ENCODE results near the gene COA3.

COA3 gene

DNA sequence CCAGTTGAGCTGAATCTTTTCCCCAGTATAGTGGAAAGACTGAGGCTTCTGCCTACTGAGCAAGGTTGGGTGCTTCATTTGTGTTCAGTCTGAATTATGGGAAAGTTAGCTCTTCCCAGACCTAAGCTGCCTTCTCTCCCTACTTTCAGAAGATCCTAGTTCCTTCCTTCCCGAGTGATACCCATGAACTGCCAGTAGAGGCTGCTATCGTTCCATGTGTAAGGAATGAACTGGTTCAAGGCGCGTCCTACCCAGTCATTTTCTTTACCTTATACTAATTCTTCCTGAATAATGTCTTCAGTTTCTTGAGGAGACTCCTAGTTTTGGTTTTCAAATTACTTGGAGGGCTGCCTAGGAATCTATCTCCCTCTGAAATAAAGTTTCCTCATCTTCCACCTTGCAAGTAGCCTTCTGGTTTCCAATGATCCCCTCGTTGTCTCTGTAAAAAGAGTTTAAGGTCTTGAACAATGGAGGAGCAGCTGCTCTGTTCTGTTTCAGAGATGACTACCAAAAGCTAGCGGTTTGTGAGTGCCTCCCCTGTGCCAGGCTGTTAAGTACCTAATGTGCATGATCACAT, 44.9 kb upstream of the COA3 start:
- FAIRE-seq = peak; percentile 69

DNA sequence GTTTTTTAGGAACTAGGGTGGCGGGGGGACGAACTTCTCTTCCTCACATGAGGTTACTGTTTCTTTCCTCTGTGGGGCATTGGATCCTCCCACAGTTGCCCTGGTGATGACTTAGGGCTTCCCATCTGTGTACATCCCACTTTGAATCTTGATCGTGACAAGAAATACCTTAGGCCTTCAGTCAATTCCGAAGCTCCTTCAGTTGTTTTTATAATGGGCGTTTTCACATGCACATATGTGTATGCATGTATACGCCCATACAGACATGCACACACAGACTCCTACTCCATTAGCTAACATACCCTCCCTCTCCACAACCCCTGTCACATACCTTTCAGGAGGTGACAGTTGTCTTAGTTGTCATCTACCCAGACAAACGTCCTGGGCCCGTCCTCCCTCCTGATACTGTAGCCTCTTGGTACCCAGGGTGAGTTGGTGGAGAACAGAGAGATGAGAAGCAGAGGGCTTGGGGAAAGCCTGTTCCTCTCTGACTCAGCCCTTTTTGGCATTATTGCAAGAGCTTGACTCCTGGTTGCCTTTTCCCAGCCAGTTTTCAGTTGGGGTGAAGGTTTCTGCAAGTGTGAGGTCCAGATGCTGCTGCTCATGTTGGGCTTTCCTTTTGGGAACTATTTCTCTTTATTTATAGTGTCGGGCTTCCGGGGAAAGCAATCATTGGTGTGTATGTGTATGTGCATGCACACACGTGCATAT, 43.6 kb upstream of the COA3 start:
- no peak for DNase-seq (ENCODE audit: insufficient read length, low spot score)
- peak; percentile 23 for FAIRE-seq
- TF ChIP-seq TAF1 (IDR thresholded peaks at IDR 0.05; ENCODE audit: low read depth, low read length) (no peak), SPI1 (IDR thresholded peaks at IDR 0.05; ENCODE audit: low read depth, low read length) (no peak), POLR2AphosphoS5 (IDR thresholded peaks at IDR 0.05; ENCODE audit: low read depth, low read length) (no peak), PAX5 (IDR thresholded peaks at IDR 0.05; ENCODE audit: insufficient read depth, low read length, severe bottlenecking) (no peak)

More for the DNA sequence above, 44.9 kb upstream of the COA3 start:
- TF ChIP-seq POU2F2 (IDR thresholded peaks at IDR 0.05; ENCODE audit: low read depth, low read length) (no peak), POLR2AphosphoS5 (IDR thresholded peaks at IDR 0.05; ENCODE audit: low read depth, low read length) (no peak; the same call in 1 of the 2 replicates), PAX5 (IDR thresholded peaks at IDR 0.05; ENCODE audit: insufficient read depth, low read length, severe bottlenecking) (no peak), POLR2A (IDR thresholded peaks at IDR 0.05; ENCODE audit: low read depth, low read length) (no peak), TAF1 (IDR thresholded peaks at IDR 0.05; ENCODE audit: low read depth, low read length) (no peak), SPI1 (IDR thresholded peaks at IDR 0.05; ENCODE audit: low read depth, low read length) (0 out of 2 replicates have a peak, but pooled peaks have one; percentile 16)
- no peak for DNase-seq (ENCODE audit: insufficient read length, low spot score)

DNA sequence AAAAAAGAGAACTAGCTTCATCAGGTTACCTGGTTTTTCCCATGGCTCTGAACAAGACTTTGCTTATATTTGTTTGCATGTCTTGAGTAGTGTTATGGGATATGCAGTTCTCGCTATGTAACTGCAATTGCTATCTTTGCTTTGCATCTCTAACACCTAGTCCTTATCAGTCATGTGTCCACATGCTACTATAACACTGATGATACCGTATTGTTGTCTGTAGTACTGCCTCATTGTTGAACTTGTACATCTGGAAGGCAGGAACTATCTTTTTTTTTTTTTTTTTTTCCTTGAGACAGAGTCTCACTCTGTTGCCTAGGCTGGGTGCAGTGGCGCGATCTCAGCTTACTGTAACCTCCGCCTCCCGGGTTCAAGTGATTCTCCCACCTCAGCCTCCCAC, 37.2 kb upstream of the COA3 start:
- FAIRE-seq (no peak), DNase-seq (ENCODE audit: insufficient read length, low spot score) (no peak)
- TF ChIP-seq SPI1 (IDR thresholded peaks at IDR 0.05; ENCODE audit: low read depth, low read length) (no peak), POLR2A (IDR thresholded peaks at IDR 0.05; ENCODE audit: low read depth, low read length) (no peak), POU2F2 (IDR thresholded peaks at IDR 0.05; ENCODE audit: low read depth, low read length) (no peak)

DNA sequence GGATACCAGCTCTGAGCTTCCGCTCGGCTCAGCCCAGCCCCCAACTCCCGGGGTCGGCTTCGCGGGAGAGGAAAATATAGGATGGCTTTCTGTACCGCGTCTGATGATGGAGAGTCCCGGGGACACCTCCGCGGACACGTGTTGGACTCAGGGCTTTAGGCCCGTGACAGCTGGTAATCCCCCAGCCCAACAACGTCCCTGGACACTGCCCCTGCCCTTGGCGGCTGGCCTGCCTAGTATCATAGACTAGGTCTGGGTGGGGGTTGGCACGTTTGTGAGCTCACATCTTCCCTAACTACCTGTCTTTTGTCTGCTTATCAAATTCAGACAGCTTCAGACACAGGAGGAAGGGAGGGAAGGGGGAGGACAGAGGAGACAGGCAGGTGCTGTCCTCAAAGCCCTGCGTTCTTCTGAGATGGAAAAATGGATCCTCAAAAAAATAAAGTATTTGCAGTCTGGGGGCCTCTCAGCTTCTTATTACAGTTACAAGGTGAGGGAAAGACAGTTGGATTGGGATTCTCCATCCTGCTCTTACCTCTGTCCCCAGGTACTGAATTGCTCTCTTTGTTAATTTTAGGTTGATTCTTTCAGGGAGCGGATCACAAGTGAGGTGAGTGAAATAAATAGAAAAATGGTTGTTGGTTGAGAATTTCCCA, 35.4 kb upstream of the COA3 start:
- TF ChIP-seq SPI1 (IDR thresholded peaks at IDR 0.05; ENCODE audit: low read depth, low read length) (no peak), POLR2AphosphoS5 (IDR thresholded peaks at IDR 0.05; ENCODE audit: low read depth, low read length) (no peak), PAX5 (IDR thresholded peaks at IDR 0.05; ENCODE audit: insufficient read depth, low read length, severe bottlenecking) (no peak), TAF1 (IDR thresholded peaks at IDR 0.05; ENCODE audit: low read depth, low read length) (no peak), POU2F2 (IDR thresholded peaks at IDR 0.05; ENCODE audit: low read depth, low read length) (no peak), POLR2A (IDR thresholded peaks at IDR 0.05; ENCODE audit: low read depth, low read length) (no peak)
- FAIRE-seq = peak; percentile 26
- DNase-seq (ENCODE audit: insufficient read length, low spot score) = no peak

DNA sequence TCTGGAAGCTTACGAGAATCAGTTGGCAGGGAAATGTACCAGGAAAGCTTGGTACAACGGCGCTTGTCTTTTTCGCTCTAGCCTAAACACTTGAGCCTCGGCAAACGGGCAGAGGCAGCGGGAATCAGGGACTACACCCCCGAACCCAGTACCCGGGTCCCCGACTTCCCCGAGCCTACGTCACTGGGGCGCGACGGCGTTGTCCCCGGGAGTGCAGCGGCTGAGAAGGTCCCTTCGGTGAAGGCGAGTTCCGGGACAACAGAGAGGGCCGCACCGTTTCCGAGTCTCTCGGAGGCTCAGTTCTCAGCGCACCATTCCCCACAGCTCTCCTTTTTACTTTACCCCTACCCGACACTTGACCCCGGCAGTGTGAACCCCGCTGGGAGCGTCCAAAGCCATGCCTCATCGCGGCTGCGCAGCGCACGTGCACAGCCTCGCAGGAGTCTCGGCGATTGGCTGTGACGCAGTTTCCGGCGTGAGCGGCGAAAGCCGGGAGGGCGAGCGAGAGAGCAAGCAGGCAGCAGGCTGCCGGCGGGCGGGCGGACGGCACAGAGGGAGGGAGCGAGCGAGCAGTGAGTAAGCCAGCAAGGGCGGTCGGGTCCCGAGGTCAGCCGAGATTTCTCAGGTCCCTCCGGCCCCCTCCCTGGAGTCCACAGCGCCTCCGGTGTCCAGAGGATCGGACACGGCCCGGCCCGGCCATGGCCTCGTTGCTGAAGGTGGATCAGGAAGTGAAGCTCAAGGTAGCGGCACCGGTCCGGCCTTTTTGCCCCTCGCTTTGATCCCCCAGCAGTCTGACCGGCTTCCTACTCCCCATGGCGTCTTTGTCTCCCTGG, 34.6 kb upstream of the COA3 start, which contains the start of gene PSME3:
PSME3 (plus strand) TSS at position 464 of the 833 bp plus-strand sequence; CDS start at position 699, 235 bp downstream.
- peak; percentile 84 for TF ChIP-seq POLR2AphosphoS5 (IDR thresholded peaks at IDR 0.05; ENCODE audit: low read depth, low read length)
- peak; percentile 80 for TF ChIP-seq TAF1 (IDR thresholded peaks at IDR 0.05; ENCODE audit: low read depth, low read length)
- no peak for TF ChIP-seq SPI1 (IDR thresholded peaks at IDR 0.05; ENCODE audit: low read depth, low read length)
- TF ChIP-seq POLR2A (IDR thresholded peaks at IDR 0.05; ENCODE audit: low read depth, low read length) = peak; percentile 95
- FAIRE-seq = peak; percentile 98
- peak; percentile 93 for DNase-seq (ENCODE audit: insufficient read length, low spot score)

DNA sequence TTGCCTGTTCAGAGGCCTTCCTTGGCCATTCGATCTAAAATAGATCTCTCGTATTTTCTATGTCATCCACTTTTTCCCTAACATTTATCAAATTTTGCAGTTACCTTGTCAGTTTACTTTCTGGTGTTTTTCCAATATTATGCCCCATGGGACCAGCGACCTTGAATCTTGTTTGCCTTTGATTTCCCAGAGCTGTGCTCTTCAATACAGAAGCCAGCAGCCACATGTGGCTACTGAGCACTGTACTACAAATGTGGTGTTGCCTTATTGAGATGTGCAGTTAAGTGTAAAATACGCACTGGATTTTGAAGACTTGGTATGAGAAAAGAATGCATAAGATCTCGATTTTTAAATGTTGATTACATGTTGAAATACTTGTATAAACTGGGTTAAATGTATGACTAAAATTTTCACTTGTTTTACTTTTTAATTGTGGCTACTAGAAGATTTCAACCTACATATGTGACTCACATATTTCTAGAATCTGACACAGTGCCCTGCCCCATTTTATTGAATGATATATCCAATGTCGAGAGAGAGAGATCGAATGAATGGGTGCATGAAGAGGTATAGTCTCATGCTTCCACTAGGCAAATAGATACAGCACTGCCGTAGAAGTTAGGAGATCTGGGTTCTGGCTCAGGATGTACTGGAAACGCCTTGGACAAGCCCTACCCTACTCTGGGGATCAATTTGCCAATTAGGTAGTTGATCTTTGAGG, 33.9 kb upstream of the COA3 start:
- TF ChIP-seq PAX5 (IDR thresholded peaks at IDR 0.05; ENCODE audit: insufficient read depth, low read length, severe bottlenecking) (no peak), POLR2A (IDR thresholded peaks at IDR 0.05; ENCODE audit: low read depth, low read length) (no peak), TAF1 (IDR thresholded peaks at IDR 0.05; ENCODE audit: low read depth, low read length) (no peak), POLR2AphosphoS5 (IDR thresholded peaks at IDR 0.05; ENCODE audit: low read depth, low read length) (no peak), POU2F2 (IDR thresholded peaks at IDR 0.05; ENCODE audit: low read depth, low read length) (no peak), SPI1 (IDR thresholded peaks at IDR 0.05; ENCODE audit: low read depth, low read length) (no peak)
- DNase-seq (ENCODE audit: insufficient read length, low spot score) (no peak), FAIRE-seq (peak; percentile 33)

DNA sequence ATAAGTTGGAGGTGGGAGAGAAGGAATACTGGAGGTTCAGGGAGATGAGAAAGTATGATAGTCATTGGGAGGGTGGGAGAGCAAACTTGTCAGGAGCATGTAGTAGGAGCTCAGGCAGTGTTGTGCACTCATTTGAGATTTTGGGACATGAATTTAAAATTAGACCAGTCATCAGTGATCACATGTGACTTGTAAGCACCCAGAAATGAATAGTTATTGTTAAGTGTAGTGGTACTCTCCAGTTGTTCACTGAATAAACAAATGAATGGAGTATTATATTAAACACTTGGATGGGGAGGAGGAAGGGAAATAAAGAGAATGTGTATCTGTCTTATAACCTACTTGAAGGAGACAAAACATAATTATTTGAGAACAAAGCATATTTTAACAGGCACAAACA, 32.5 kb upstream of the COA3 start:
- FAIRE-seq (no peak), DNase-seq (ENCODE audit: insufficient read length, low spot score) (no peak)
- TF ChIP-seq POLR2AphosphoS5 (IDR thresholded peaks at IDR 0.05; ENCODE audit: low read depth, low read length) (no peak), PAX5 (IDR thresholded peaks at IDR 0.05; ENCODE audit: insufficient read depth, low read length, severe bottlenecking) (no peak), POLR2A (IDR thresholded peaks at IDR 0.05; ENCODE audit: low read depth, low read length) (no peak), SPI1 (IDR thresholded peaks at IDR 0.05; ENCODE audit: low read depth, low read length) (no peak), TAF1 (IDR thresholded peaks at IDR 0.05; ENCODE audit: low read depth, low read length) (no peak), POU2F2 (IDR thresholded peaks at IDR 0.05; ENCODE audit: low read depth, low read length) (no peak)

DNA sequence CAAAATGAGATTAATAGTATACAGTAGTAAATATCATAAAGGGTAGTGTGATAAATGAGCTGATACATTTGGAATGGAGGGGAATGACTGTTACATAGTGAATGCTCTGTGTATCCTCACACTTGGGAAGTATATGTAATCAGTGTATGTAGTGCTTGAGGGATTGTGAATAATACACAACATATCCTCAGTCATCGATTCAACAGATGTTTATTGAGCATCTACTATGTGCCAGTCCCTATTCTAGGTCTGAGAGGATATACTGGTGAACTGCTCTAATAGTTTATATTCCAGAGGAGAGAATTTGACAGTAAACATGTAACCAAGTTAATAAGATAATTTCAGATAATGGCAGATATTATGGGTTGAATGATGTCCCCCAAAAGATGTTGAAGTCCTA, 29.0 kb upstream of the COA3 start:
- TF ChIP-seq SPI1 (IDR thresholded peaks at IDR 0.05; ENCODE audit: low read depth, low read length) (no peak), PAX5 (IDR thresholded peaks at IDR 0.05; ENCODE audit: insufficient read depth, low read length, severe bottlenecking) (no peak), POLR2A (IDR thresholded peaks at IDR 0.05; ENCODE audit: low read depth, low read length) (no peak), POLR2AphosphoS5 (IDR thresholded peaks at IDR 0.05; ENCODE audit: low read depth, low read length) (no peak), TAF1 (IDR thresholded peaks at IDR 0.05; ENCODE audit: low read depth, low read length) (no peak), POU2F2 (IDR thresholded peaks at IDR 0.05; ENCODE audit: low read depth, low read length) (no peak)
- FAIRE-seq (no peak), DNase-seq (ENCODE audit: insufficient read length, low spot score) (no peak)

All from GM12891 (cell line).